CD4-positive, alpha-beta T cell treated with Interleukin-17A for 4 hours (primary cell): ENCODE data around the gene C1orf74.

ENCODE experiments used
- DNase-seq: peaks from one replicate; pipeline ENCODE4 v3.0.0-alpha.2; 2020; ENCODE audit warnings: mixed read lengths

C1orf74 gene

GRCh38 chr1:209741889-209742288 is 42.5 kb downstream of the C1orf74 start:
- no peak for DNase-seq

- no peak for DNase-seq
Measured at GRCh38 chr1:209741193-209741592, 43.2 kb downstream of the C1orf74 start.

GRCh38 chr1:209738270-209738669 is 46.1 kb downstream of the C1orf74 start:
- no peak for DNase-seq

GRCh38 chr1:209737118-209737505 is 47.2 kb downstream of the C1orf74 start:
- DNase-seq: no peak

GRCh38 chr1:209736490-209737117 is 47.8 kb downstream of the C1orf74 start:
- DNase-seq: no peak

GRCh38 chr1:209733409-209734192 is 50.8 kb downstream of the C1orf74 start:
- no peak for DNase-seq

GRCh38 chr1:209732725-209733124 is 51.6 kb downstream of the C1orf74 start:
- no peak for DNase-seq

GRCh38 chr1:209729436-209729835 is 54.9 kb downstream of the C1orf74 start:
- no peak for DNase-seq
